HL-60 (cell line): ENCODE measurements around the gene TMTC4.

ENCODE experiments used
- CTCF ChIP-seq: IDR thresholded peaks from one replicate; pipeline ENCODE4 v1.5.1; 2011; ENCODE audit warnings: low read length, control low read depth, inconsistent platforms; ENCODE audit not compliant: insufficient read depth
- GABPA ChIP-seq: IDR thresholded peaks from 2 replicates; pipeline ENCODE4 v1.6.1; 2012; ENCODE audit warnings: low read depth
- POLR2AphosphoS5 ChIP-seq: IDR thresholded peaks from 2 replicates; pipeline ENCODE4 v1.6.1; 2012; ENCODE audit warnings: low read depth
- REST ChIP-seq: IDR thresholded peaks from 2 replicates; pipeline ENCODE4 v1.6.1; 2012; ENCODE audit warnings: low read depth; ENCODE audit not compliant: insufficient replicate concordance
- SPI1 ChIP-seq: IDR thresholded peaks from 2 replicates; pipeline ENCODE4 v1.6.1; 2012; ENCODE audit warnings: low read depth, mild to moderate bottlenecking, borderline replicate concordance

- TF ChIP-seq CTCF: no peak
- no peak for TF ChIP-seq GABPA
- no peak for TF ChIP-seq POLR2AphosphoS5
- TF ChIP-seq REST: no peak
- no peak for TF ChIP-seq SPI1
Measured at GRCh38 chr13:100600915-100601314, 73.7 kb downstream of the TMTC4 start.
